Measurements from ENCODE around the gene KIAA0513.
A peak's percentile ranks its signal among the peaks of the same experiment; 100 is the strongest.

Gene KIAA0513, protein sequence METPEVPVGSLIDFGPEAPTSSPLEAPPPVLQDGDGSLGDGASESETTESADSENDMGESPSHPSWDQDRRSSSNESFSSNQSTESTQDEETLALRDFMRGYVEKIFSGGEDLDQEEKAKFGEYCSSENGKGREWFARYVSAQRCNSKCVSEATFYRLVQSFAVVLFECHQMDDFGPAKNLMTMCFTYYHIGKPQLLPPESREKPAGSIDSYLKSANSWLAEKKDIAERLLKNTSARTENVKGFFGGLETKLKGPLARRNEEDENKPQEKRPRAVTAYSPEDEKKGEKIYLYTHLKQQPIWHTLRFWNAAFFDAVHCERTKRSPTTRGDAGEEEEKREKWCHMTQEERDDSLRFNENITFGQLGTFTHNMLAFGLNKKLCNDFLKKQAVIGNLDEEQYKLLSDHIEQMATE

DNA sequence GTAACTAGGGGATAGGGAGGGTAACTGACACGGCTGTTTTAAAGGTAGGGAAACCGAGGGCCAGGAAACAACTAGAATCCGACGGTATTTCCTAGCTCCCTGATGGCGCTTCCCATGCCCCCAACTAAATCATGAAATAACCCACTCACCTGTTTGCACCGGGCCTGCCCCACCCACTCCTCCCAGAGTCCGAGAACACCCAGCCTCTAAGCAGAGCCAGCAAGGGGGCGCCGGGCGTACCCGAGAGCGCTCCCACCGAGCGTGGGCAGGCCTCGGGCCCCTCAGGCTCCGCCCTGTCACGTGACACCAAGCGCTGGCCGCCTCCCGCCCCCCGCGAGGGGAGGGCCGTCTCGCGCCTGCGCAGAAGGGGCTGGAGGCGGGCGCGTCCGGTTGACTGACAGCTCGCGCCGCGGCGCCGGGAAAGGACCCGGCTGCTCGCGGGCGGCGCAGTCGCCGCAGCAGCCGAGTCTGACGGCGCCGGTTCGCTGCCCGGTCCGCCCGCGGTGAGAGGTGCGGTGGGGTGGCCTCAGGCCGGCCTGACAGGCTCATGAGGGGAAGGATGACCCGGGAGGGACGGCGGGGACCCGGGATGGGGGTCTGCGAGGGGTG lies at the start of gene KIAA0513:
Gene KIAA0513 (plus strand): TSS at position 447 of the 609 bp plus-strand sequence. CDS start 39,277 bp downstream, outside the sequence.
- peak; percentile 97 for DNase-seq

DNA sequence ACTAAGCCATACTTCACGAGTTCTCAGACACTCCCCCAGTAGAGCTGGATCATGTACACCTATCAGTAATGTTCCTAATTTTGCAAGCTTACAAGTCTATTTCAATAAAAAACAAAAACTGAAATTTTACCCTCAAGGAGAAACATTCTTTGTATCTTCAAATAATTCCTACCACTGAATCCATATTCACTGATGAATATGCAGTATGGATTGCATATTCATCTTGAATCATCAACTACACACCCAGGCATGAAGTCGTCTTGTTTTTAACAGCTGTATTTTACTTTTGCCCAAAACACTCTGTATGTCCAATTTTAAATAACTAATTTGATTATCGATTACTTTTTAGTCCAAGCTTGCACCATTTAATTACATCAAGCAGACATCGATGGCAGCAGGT lies 48.1 kb upstream of the KIAA0513 start:
- DNase-seq: no peak

GRCh38 chr16:84982434-84982833 lies 45.2 kb upstream of the KIAA0513 start:
- DNase-seq: peak; percentile 64

- DNase-seq: no peak
Observed at GRCh38 chr16:84985079-84986065, 42.2 kb upstream of the KIAA0513 start.

- DNase-seq: no peak
Observed at GRCh38 chr16:84986102-84986501, 41.5 kb upstream of the KIAA0513 start.

- DNase-seq: no peak
Observed at GRCh38 chr16:84986879-84987278, 40.7 kb upstream of the KIAA0513 start.

GRCh38 chr16:84988328-84989080 lies 39.1 kb upstream of the KIAA0513 start:
- no peak for DNase-seq

- DNase-seq: no peak
Observed at GRCh38 chr16:84989749-84990620, 37.6 kb upstream of the KIAA0513 start.

DNA sequence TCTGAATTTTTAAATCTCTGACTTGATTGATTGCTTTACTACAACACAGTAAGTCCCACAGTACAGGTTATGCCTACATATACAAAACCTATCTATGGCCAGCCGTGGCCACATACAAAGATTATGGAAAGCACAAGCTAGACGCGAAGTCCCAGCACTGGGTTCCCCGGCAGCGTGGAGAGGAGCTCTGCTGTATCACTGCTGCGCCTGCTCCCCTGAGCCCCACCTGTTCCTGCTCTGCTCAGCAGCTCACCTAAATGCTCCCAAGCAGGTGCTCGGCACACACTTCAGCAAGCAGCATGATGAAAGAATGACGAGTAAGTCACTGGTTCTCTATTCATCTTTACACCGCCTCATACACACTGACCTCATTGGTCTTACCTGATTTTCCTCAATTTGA lies 36.8 kb upstream of the KIAA0513 start:
- DNase-seq: no peak

DNA sequence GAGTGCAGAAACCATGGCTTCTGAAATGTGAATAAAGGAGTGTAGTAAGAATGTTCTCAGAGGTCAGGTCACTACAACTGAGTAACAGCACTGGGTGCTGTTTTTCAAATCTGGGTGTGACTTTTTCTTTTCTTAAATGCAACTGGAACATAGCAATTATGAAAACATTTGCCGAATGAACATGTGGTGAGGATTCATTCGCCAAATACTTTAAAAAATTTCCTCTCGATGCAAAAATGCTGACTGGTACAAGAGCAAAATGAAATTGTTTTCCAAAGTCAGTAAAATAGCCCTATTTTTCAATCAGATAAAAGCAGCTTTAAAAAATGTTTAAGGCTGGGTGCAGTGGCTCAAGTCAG lies 34.9 kb upstream of the KIAA0513 start:
- no peak for DNase-seq

DNA sequence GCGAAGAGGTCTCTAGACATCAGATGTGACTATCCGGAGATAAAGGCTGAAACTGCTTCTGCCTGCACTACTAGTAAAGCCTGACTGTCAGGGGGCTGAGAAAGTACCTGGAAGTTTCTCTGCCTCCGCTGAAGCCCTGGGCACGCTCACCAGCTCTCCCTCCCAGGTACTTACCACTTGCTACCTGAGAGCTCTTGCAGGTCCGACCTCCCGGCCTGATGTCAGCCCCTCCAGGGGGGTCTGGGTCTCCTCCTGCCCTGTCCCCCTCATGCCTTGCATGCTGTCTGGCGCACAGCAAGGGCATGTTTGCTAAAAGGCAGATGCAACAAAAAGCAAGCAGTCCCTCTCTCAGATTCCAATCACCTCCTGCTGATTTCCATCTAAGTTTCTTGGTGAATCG lies 33.7 kb upstream of the KIAA0513 start:
- DNase-seq: no peak

DNA sequence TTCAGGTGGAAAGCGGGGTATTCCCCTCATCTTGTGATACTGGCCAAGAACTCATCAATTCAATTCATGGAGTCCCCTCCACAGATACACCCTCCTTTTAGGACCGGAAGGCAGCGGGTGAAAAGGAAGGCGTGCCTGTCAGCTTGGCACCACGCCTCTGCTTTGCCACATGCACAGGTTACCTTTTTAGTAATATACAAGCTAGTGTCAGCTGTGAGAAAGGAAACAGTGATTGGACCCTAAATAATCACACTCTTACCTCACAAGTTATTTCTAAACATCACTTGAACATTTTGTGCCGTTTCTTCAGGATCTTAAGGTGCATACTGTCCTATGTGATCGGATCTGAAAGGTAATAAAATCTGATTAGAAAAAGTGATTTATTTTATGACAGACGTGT lies 31.9 kb upstream of the KIAA0513 start:
- no peak for DNase-seq

DNA sequence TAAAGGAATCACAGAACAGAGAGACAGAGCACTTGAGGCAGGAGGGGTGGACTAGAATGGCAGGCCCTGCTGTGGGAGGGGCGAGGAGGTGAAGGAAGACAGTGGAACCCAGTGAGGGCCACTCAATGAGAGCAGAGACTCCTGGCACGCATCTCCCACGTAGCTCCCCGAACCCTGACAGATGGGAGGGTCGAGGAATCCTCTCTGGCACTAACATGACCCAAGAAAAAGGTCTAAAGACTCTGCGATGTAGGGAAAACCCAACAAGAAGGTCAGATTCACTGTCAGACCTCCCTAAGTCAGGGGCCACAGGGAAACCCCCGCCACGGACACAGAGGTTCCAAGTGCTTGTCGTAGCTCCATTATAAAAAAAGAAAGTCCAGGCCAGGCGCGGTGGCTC lies 31.2 kb upstream of the KIAA0513 start:
- no peak for DNase-seq

GRCh38 chr16:84999200-84999599 lies 28.4 kb upstream of the KIAA0513 start:
- no peak for DNase-seq

- no peak for DNase-seq
Observed at GRCh38 chr16:84999857-85000480, 27.6 kb upstream of the KIAA0513 start.

DNA sequence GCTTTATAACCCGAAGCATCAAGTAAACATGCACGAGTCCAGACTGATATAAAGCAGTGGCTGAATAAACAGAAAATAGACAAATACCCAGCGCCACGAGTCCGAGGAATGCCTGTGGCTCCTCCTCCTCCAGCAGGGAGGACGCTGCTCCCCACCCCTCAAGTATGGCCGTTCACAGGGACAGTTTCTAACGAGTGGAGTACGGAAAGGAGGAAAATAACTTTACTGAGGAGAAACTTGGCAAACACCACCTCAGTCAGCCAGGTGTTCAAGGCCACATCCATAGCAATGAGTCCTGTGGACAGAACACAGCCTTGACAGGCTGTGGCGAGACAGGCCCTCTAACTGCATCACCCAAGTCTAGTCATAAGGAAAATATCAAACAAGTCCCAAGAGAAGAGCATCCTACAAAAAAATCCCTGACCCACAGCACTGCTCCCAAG lies 25.5 kb upstream of the KIAA0513 start:
- no peak for DNase-seq

GRCh38 chr16:85002608-85003007 lies 25.0 kb upstream of the KIAA0513 start:
- no peak for DNase-seq

DNA sequence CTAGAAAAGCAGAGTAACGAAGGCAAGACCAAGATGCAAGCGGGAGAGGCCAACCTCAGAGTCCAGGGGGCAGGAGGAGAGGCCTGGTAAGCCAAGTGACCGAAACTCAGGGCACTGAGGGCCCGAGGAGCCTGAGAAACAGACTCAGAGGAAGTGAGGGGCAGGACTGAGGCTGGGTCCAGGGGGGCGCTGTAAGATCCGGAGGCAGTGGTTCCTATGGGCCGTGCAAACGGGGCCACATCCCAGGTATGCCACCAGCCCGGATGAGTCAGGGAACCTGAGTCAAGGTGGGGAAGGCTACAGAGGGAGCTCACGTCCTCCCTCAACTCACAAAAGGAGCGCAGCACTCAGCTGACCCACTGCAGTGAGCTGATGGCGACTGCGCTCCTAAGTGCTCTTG lies 24.5 kb upstream of the KIAA0513 start:
- DNase-seq: no peak

- no peak for DNase-seq
Observed at GRCh38 chr16:85003725-85004586, 23.6 kb upstream of the KIAA0513 start.

Measured in hematopoietic multipotent progenitor cell treated with erythropoietin and hydrocortisone succinate and interleukin-3 and kit ligand, for 6 days (in vitro differentiated cells).